Stomach smooth muscle (tissue), 2 donors: ENCODE data around the gene PDCD7.
"Not testable (repeated sequence)": the region's sequence is repeated elsewhere in the genome, so short reads cannot be mapped to it uniquely, and the experiment has no call there.

ENCODE experiments used
- H3K27ac ChIP-seq: one replicate; pipeline ENCODE4 v1.7.0; 2013; ENCODE audit warnings: mild to moderate bottlenecking, low read length, inconsistent platforms
- H3K27me3 ChIP-seq, 2 donors: one replicate each; pipeline ENCODE4 v1.7.0; 2013; ENCODE audit warnings: low read length in 2 of 2; ENCODE audit not compliant: insufficient read depth in 2 of 2, control insufficient read depth in 1 of 2
- H3K36me3 ChIP-seq, 2 donors: one replicate each; pipeline ENCODE4 v1.7.0; 2013; ENCODE audit warnings: low read length in 2 of 2; ENCODE audit not compliant: control insufficient read depth in 2 of 2, insufficient read depth in 2 of 2
- H3K4me1 ChIP-seq: one replicate; pipeline ENCODE4 v1.7.0; 2013; ENCODE audit warnings: low read length; ENCODE audit not compliant: control insufficient read depth, insufficient read depth
- H3K4me3 ChIP-seq, 2 donors: one replicate each; pipeline ENCODE4 v1.7.0; 2013; ENCODE audit warnings: low read length in 2 of 2
- H3K9ac ChIP-seq, 2 donors: one replicate each; pipeline ENCODE4 v1.7.0; 2013; ENCODE audit warnings: low read length in 2 of 2, mild to moderate bottlenecking in 1 of 2
- H3K9me3 ChIP-seq, 2 donors: one replicate each; pipeline ENCODE4 v1.7.0; 2013; ENCODE audit warnings: low read length in 2 of 2; ENCODE audit not compliant: control insufficient read depth in 2 of 2
- donor health status: healthy.
- donor health status: Pancreatic carcinoma.

PDCD7 gene

GRCh38 chr15:65100442-65100841 is 33.2 kb downstream of the PDCD7 start:
- no peak overlapping the region for H3K4me3 ChIP-seq
- peaks cover 15% of the 10 kb centered on the region for H3K4me1 ChIP-seq
- no peak overlapping the region for H3K9ac ChIP-seq
- no peaks in the 10 kb centered on the region for H3K9me3 ChIP-seq
- no peaks in the 10 kb centered on the region for H3K27me3 ChIP-seq
- H3K36me3 ChIP-seq, result peaks cover 20 to 31% of the 10 kb centered on the region in 2 donors
- no peak overlapping the region for H3K27ac ChIP-seq

GRCh38 chr15:65099801-65100200 is 33.8 kb downstream of the PDCD7 start:
- not testable (repeated sequence) for H3K9ac ChIP-seq, H3K27me3 ChIP-seq, H3K4me3 ChIP-seq, H3K27ac ChIP-seq, H3K9me3 ChIP-seq
- Histone ChIP-seq H3K4me1 (peaks cover 21% of the 10 kb centered on the region), H3K36me3 (peaks cover 17 to 27% of the 10 kb centered on the region in 2 donors)

- H3K36me3 ChIP-seq, result peaks cover 17 to 25% of the 10 kb centered on the region in 2 donors
- no peaks in the 10 kb centered on the region for H3K9me3 ChIP-seq
- no peak overlapping the region for H3K9ac ChIP-seq
- no peak overlapping the region for H3K27ac ChIP-seq
- no peaks in the 10 kb centered on the region for H3K27me3 ChIP-seq
- H3K4me1 ChIP-seq, result peaks cover 26% of the 10 kb centered on the region
- no peak overlapping the region for H3K4me3 ChIP-seq
Observed at GRCh38 chr15:65099336-65099735, 34.3 kb downstream of the PDCD7 start.

GRCh38 chr15:65097651-65098263 is 35.9 kb downstream of the PDCD7 start:
- H3K36me3 ChIP-seq, result peaks cover 12 to 25% of the 10 kb centered on the region in 2 donors
- H3K4me1 ChIP-seq, result peaks cover 36% of the 10 kb centered on the region
- no peaks in the 10 kb centered on the region for H3K27me3 ChIP-seq
- no peak overlapping the region for H3K9ac ChIP-seq
- no peaks in the 10 kb centered on the region for H3K9me3 ChIP-seq
- no peak overlapping the region for H3K4me3 ChIP-seq
- H3K27ac ChIP-seq, result no peak overlapping the region

GRCh38 chr15:65096481-65097385 is 36.9 kb downstream of the PDCD7 start:
- Histone ChIP-seq H3K36me3 (peaks cover 9 to 25% of the 10 kb centered on the region in 2 donors), H3K9ac (no peak overlapping the region), H3K4me1 (peaks cover 45% of the 10 kb centered on the region), H3K9me3 (no peaks in the 10 kb centered on the region), H3K27me3 (no peaks in the 10 kb centered on the region), H3K4me3 (no peak overlapping the region), H3K27ac (no peak overlapping the region)

- Histone ChIP-seq H3K27me3 (no peaks in the 10 kb centered on the region), H3K36me3 (peaks cover 7 to 23% of the 10 kb centered on the region in 2 donors), H3K27ac (peak overlapping the region; percentile 62), H3K4me1 (peaks cover 42% of the 10 kb centered on the region), H3K9ac (no peak overlapping the region), H3K9me3 (no peaks in the 10 kb centered on the region), H3K4me3 (no peak overlapping the region)
Observed at GRCh38 chr15:65095747-65096104, 37.9 kb downstream of the PDCD7 start.

GRCh38 chr15:65095011-65095746 is 38.4 kb downstream of the PDCD7 start:
- Histone ChIP-seq H3K9ac (peak overlapping the region; percentile 17 to 21), H3K4me3 (no peak overlapping the region), H3K27ac (peak overlapping the region; percentile 62), H3K4me1 (peaks cover 42% of the 10 kb centered on the region), H3K36me3 (peaks cover 7 to 19% of the 10 kb centered on the region in 2 donors), H3K9me3 (no peaks in the 10 kb centered on the region), H3K27me3 (no peaks in the 10 kb centered on the region)

GRCh38 chr15:65094294-65094995 is 39.2 kb downstream of the PDCD7 start:
- no peaks in the 10 kb centered on the region for H3K9me3 ChIP-seq
- peaks cover 45% of the 10 kb centered on the region for H3K4me1 ChIP-seq
- H3K9ac ChIP-seq, result peak overlapping the region in 1 of 2 donors; percentile 21
- no peaks in the 10 kb centered on the region for H3K27me3 ChIP-seq
- H3K4me3 ChIP-seq, result no peak overlapping the region
- peak overlapping the region; percentile 62 for H3K27ac ChIP-seq
- H3K36me3 ChIP-seq, result peaks cover 4 to 17% of the 10 kb centered on the region in 2 donors

- H3K9me3 ChIP-seq, H3K4me3 ChIP-seq, H3K9ac ChIP-seq, H3K27me3 ChIP-seq: not testable (repeated sequence)
- H3K27ac ChIP-seq, result peak overlapping the region; percentile 62
- peaks cover 52% of the 10 kb centered on the region for H3K4me1 ChIP-seq
- peaks cover 0 to 11% of the 10 kb centered on the region in 2 donors for H3K36me3 ChIP-seq
Observed at GRCh38 chr15:65093793-65094170, 39.8 kb downstream of the PDCD7 start.
